Lung microvascular endothelial cell (primary cell): ENCODE results near the gene KLC3. TPM values are rescaled to one million over a fixed set of nuclear protein-coding genes. Genes with fewer than 3 reads are reported as not detected.
A peak's percentile ranks its signal among the peaks of the same experiment; 100 is the strongest.

Experiments
- DNase-seq, 2 donors: peaks; one replicate each; pipeline versions ENCODE4 v3.0.0 to v3.0.0-alpha.2; 2010; ENCODE audit warnings: low read depth in 2 of 2
- total RNA-seq: library from RNA; depleted of rRNA; stranded (reverse); fragments of >200 nt; gene quantifications from 2 replicates; pipeline ENCODE4 v1.2.1, GENCODE V29; 2014

The KLC3 gene
- total RNA-seq, 1 donor from 2014 or later, result 0.20 TPM

GRCh38 chr19:45348367-45349125 is 8.0 kb downstream of the KLC3 start:
- no peak for DNase-seq

- no peak for DNase-seq
These were observed 8.5 kb downstream of the KLC3 start for GRCh38 chr19:45349126-45349415.

GRCh38 chr19:45349430-45349941 is 8.9 kb downstream of the KLC3 start:
- DNase-seq, result peak in 1 of 2 donors; percentile 20

- DNase-seq, result no peak
These were observed 10.0 kb downstream of the KLC3 start for GRCh38 chr19:45350477-45351058.

- no peak for DNase-seq
These were observed 10.9 kb downstream of the KLC3 start for GRCh38 chr19:45351401-45351952.

GRCh38 chr19:45352062-45352461 is 11.5 kb downstream of the KLC3 start:
- no peak for DNase-seq

GRCh38 chr19:45352471-45352870 is 11.9 kb downstream of the KLC3 start:
- DNase-seq, result no peak

GRCh38 chr19:45352914-45353796 is 12.6 kb downstream of the KLC3 start:
- DNase-seq, result no peak

GRCh38 chr19:45354241-45354842 is 13.8 kb downstream of the KLC3 start:
- no peak for DNase-seq

GRCh38 chr19:45355402-45355801 is 14.9 kb downstream of the KLC3 start:
- no peak for DNase-seq

- no peak for DNase-seq
These were observed 15.4 kb downstream of the KLC3 start for GRCh38 chr19:45355910-45356309.

GRCh38 chr19:45356760-45357444 is 16.4 kb downstream of the KLC3 start:
- DNase-seq, result no peak

- no peak for DNase-seq
These were observed 16.9 kb downstream of the KLC3 start for GRCh38 chr19:45357445-45357783.

- DNase-seq, result no peak
These were observed 17.8 kb downstream of the KLC3 start for GRCh38 chr19:45358213-45358792.

GRCh38 chr19:45361608-45362007 is 21.1 kb downstream of the KLC3 start:
- no peak for DNase-seq

- DNase-seq, result no peak
These were observed 21.7 kb downstream of the KLC3 start for GRCh38 chr19:45362291-45362690.

GRCh38 chr19:45363861-45364459 is 23.4 kb downstream of the KLC3 start:
- DNase-seq, result no peak

- no peak for DNase-seq
These were observed 24.1 kb downstream of the KLC3 start for GRCh38 chr19:45364696-45365095.

GRCh38 chr19:45368127-45368526 is 27.6 kb downstream of the KLC3 start:
- DNase-seq, result no peak

- DNase-seq, result peak; percentile 29 to 31
These were observed 28.3 kb downstream of the KLC3 start for GRCh38 chr19:45368737-45369340.
